Neural cell (in vitro differentiated cells): ENCODE data around the gene TRAF5. TPM values are rescaled to one million over a fixed set of nuclear protein-coding genes. Genes with fewer than 3 reads are reported as not detected.

Source experiments
- H2AFZ ChIP-seq: fragments of 200-600, 300-800 bp; sonication (generic), shearing (Covaris generic); 2 replicates; pipeline ENCODE4 v1.6.0; 2014; ENCODE audit warnings: low read depth, mild to moderate bottlenecking, antibody characterized with exemption, low read length, moderate library complexity
- H3F3A ChIP-seq: fragments of 200-600 bp; shearing (Covaris generic); 2 replicates; pipeline ENCODE4 v1.6.1; 2016; ENCODE audit warnings: mild to moderate bottlenecking, moderate library complexity, mixed read lengths, antibody characterized with exemption, low read length; ENCODE audit not compliant: insufficient read depth, poor library complexity, severe bottlenecking
- H3K27ac ChIP-seq: fragments of 200-600, 300-800 bp; sonication (generic), shearing (Covaris generic); 2 replicates; pipeline ENCODE4 v1.5.1; 2014; ENCODE audit warnings: mild to moderate bottlenecking, low read length, moderate library complexity
- H3K27me3 ChIP-seq: fragments of 300-800, 200-600 bp; sonication (generic), shearing (Covaris generic); 2 replicates; pipeline ENCODE4 v1.6.0; 2014; ENCODE audit warnings: mild to moderate bottlenecking, low read depth, low read length, moderate library complexity; ENCODE audit not compliant: insufficient read depth
- H3K36me3 ChIP-seq: fragments of 300-800, 200-600 bp; sonication (generic), shearing (Covaris generic); 2 replicates; pipeline ENCODE4 v1.5.1; 2014; ENCODE audit warnings: mild to moderate bottlenecking, antibody characterized with exemption, low read length, moderate library complexity; ENCODE audit not compliant: insufficient read depth
- H3K4me2 ChIP-seq: fragments of 300-800, 200-600 bp; sonication (generic), shearing (Covaris generic); 2 replicates; pipeline ENCODE4 v1.6.0; 2014; ENCODE audit warnings: mild to moderate bottlenecking, low read length
- H3K4me3 ChIP-seq: fragments of 300-800, 200-600 bp; sonication (generic), shearing (Covaris generic); 2 replicates; pipeline ENCODE4 v1.5.1; 2014; ENCODE audit warnings: mild to moderate bottlenecking, low read length, moderate library complexity
- H3K79me2 ChIP-seq: fragments of 200-600 bp; shearing (Covaris generic); replicated peaks from 2 replicates; pipeline ENCODE4 v1.6.0; 2014; ENCODE audit warnings: mild to moderate bottlenecking, low read length, moderate library complexity; ENCODE audit not compliant: insufficient read depth
- H3K9ac ChIP-seq: fragments of 300-800, 200-600 bp; sonication (generic), shearing (Covaris generic); 2 replicates; pipeline ENCODE4 v1.6.1; 2016; ENCODE audit warnings: mild to moderate bottlenecking, low read length, mixed read lengths
- H3K9me2 ChIP-seq: fragments of 200-600 bp; shearing (Covaris generic); 2 replicates; pipeline ENCODE4 v1.6.1; 2016; ENCODE audit warnings: mild to moderate bottlenecking, low read length, mixed read lengths; ENCODE audit not compliant: insufficient read depth
- H3K9me3 ChIP-seq: fragments of 200-600, 300-800 bp; sonication (generic), shearing (Covaris generic); 2 replicates; pipeline ENCODE4 v1.6.1; 2016; ENCODE audit warnings: mild to moderate bottlenecking, mixed run types, low read length, moderate library complexity, mixed read lengths
- H4K20me1 ChIP-seq: fragments of 200-600 bp; shearing (Covaris generic); 2 replicates; pipeline ENCODE4 v1.6.1; 2016; ENCODE audit warnings: mild to moderate bottlenecking, mixed run types; ENCODE audit not compliant: insufficient read depth
- CTCF ChIP-seq: fragments of 450-650 bp; IDR thresholded peaks from 2 replicates; pipeline ENCODE4 v1.5.1; 2014; ENCODE audit warnings: antibody characterized with exemption, mild to moderate bottlenecking, moderate library complexity; ENCODE audit not compliant: poor library complexity, severe bottlenecking
- EP300 ChIP-seq: fragments of 450-650 bp; conservative IDR thresholded peaks from 2 replicates; pipeline ENCODE4 v1.6.1; 2014; ENCODE audit warnings: antibody characterized with exemption, mild to moderate bottlenecking, moderate library complexity; ENCODE audit not compliant: poor library complexity, severe bottlenecking
- EZH2 ChIP-seq: fragments of 200-600, 300-800 bp; shearing (Covaris generic), sonication (generic); IDR thresholded peaks from 2 replicates; pipeline ENCODE4 v1.6.1; 2014; ENCODE audit warnings: antibody characterized with exemption, low read length, borderline replicate concordance, mild to moderate bottlenecking; ENCODE audit not compliant: insufficient read depth, poor library complexity, severe bottlenecking
- POLR2AphosphoS5 ChIP-seq: IDR thresholded peaks from 2 replicates; pipeline ENCODE4 v1.6.1; 2012
- REST ChIP-seq: IDR thresholded peaks from 2 replicates; pipeline ENCODE4 v1.6.1; 2012; ENCODE audit warnings: borderline replicate concordance
- SMC3 ChIP-seq: fragments of 450-650 bp; conservative IDR thresholded peaks from 2 replicates; pipeline ENCODE4 v1.6.1; 2014; ENCODE audit warnings: antibody characterized with exemption, mild to moderate bottlenecking, moderate library complexity; ENCODE audit not compliant: poor library complexity
- TAF1 ChIP-seq: IDR thresholded peaks from 2 replicates; pipeline ENCODE4 v1.6.1; 2012; ENCODE audit warnings: low read depth
- polyA plus RNA-seq: library from polyadenylated mRNA; depleted of rRNA; stranded (reverse); fragments of >200 nt; gene quantifications from 2 replicates; pipeline ENCODE4 v1.2.3, GENCODE V29; 2014

Gene TRAF5
- polyA plus RNA-seq, 1 donor from 2014 or later, result 0.69 TPM

GRCh38 chr1:211371406-211372105 lies 44.9 kb downstream of the TRAF5 start:
- Histone ChIP-seq H3K4me2 (no peak overlapping the region), H3K9me3 (no peaks in the 10 kb centered on the region), H3K36me3 (no peaks in the 10 kb centered on the region)

GRCh38 chr1:211372463-211372862 lies 45.8 kb downstream of the TRAF5 start:
- Histone ChIP-seq H2AFZ (no peak overlapping the region), H3K27ac (no peak overlapping the region), H3K9me3 (no peaks in the 10 kb centered on the region), H3K4me3 (no peak overlapping the region), H4K20me1 (no peaks in the 10 kb centered on the region), H3K27me3 (no peaks in the 10 kb centered on the region), H3F3A (no peaks in the 10 kb centered on the region), H3K4me2 (no peak overlapping the region), H3K36me3 (no peaks in the 10 kb centered on the region), H3K9ac (no peak overlapping the region), H3K79me2 (no peaks in the 10 kb centered on the region), H3K9me2 (no peaks in the 10 kb centered on the region)
- TF ChIP-seq EZH2 (no peak), CTCF (no peak), EP300 (no peak), POLR2AphosphoS5 (no peak), REST (no peak), TAF1 (no peak), SMC3 (no peak)

More at GRCh38 chr1:211371406-211372105, 44.9 kb downstream of the TRAF5 start:
- Histone ChIP-seq H3K79me2 (no peaks in the 10 kb centered on the region), H4K20me1 (no peaks in the 10 kb centered on the region), H3K9ac (no peak overlapping the region), H2AFZ (no peak overlapping the region), H3K27me3 (no peaks in the 10 kb centered on the region), H3F3A (no peaks in the 10 kb centered on the region), H3K9me2 (no peaks in the 10 kb centered on the region), H3K4me3 (no peak overlapping the region), H3K27ac (no peak overlapping the region)
- no peak for TF ChIP-seq SMC3
- no peak for TF ChIP-seq EP300
- no peak for TF ChIP-seq TAF1
- no peak for TF ChIP-seq REST
- TF ChIP-seq CTCF, result no peak
